HG03571 (cell line): ENCODE data around the gene QRFPR.
A peak's percentile ranks its signal among the peaks of the same experiment; 100 is the strongest.
"Not testable (repeated sequence)": the region's sequence is repeated elsewhere in the genome, so short reads cannot be mapped to it uniquely, and the experiment has no call there.

Experiments used
- ATAC-seq: cut with Tn5 transposase; IDR thresholded peaks from one replicate; pipeline ENCODE4 v1.9.1; 2021; ENCODE audit not compliant: unreplicated experiment

QRFPR gene

GRCh38 chr4:121380776-121381462, at the start of gene QRFPR:
QRFPR (minus strand) TSS chr4:121381018; CDS start chr4:121380647, 371 bp downstream.
- no peak for ATAC-seq

GRCh38 chr4:121428721-121429120, 47.9 kb upstream of the QRFPR start:
- ATAC-seq, result no peak

- ATAC-seq, result no peak
Measured at GRCh38 chr4:121421594-121421993, 40.8 kb upstream of the QRFPR start.

- no peak for ATAC-seq
Measured at GRCh38 chr4:121411151-121411744, 30.4 kb upstream of the QRFPR start.

GRCh38 chr4:121408567-121408966, 27.7 kb upstream of the QRFPR start:
- not testable (repeated sequence) for ATAC-seq

- ATAC-seq, result no peak
Measured at GRCh38 chr4:121400632-121401031, 19.8 kb upstream of the QRFPR start.

GRCh38 chr4:121397941-121398601, 17.3 kb upstream of the QRFPR start:
- no peak for ATAC-seq

- ATAC-seq, result no peak
Measured at GRCh38 chr4:121397434-121397833, 16.6 kb upstream of the QRFPR start.

- ATAC-seq, result no peak
Measured at GRCh38 chr4:121392426-121393086, 11.7 kb upstream of the QRFPR start.

- ATAC-seq, result no peak
Measured at GRCh38 chr4:121390335-121390734, 9.5 kb upstream of the QRFPR start.

GRCh38 chr4:121379276-121379675, 1.5 kb downstream of the QRFPR start:
- ATAC-seq, result no peak

GRCh38 chr4:121377076-121377475, 3.7 kb downstream of the QRFPR start:
- ATAC-seq, result no peak

- ATAC-seq, result no peak
Measured at GRCh38 chr4:121376556-121376955, 4.3 kb downstream of the QRFPR start.

GRCh38 chr4:121376097-121376496, 4.7 kb downstream of the QRFPR start:
- no peak for ATAC-seq

GRCh38 chr4:121375262-121375661, 5.6 kb downstream of the QRFPR start:
- no peak for ATAC-seq

GRCh38 chr4:121373841-121374240, 7.0 kb downstream of the QRFPR start:
- no peak for ATAC-seq

- ATAC-seq, result peak; percentile 61
Measured at GRCh38 chr4:121370729-121371325, 10.0 kb downstream of the QRFPR start.

GRCh38 chr4:121360495-121360894, 20.3 kb downstream of the QRFPR start:
- ATAC-seq, result no peak

GRCh38 chr4:121358473-121358872, 22.3 kb downstream of the QRFPR start:
- no peak for ATAC-seq

- no peak for ATAC-seq
Measured at GRCh38 chr4:121353213-121353612, 27.6 kb downstream of the QRFPR start.

GRCh38 chr4:121344098-121344497, 36.7 kb downstream of the QRFPR start:
- ATAC-seq, result no peak
